ENCODE measurements around the gene PDE9A.

DNA sequence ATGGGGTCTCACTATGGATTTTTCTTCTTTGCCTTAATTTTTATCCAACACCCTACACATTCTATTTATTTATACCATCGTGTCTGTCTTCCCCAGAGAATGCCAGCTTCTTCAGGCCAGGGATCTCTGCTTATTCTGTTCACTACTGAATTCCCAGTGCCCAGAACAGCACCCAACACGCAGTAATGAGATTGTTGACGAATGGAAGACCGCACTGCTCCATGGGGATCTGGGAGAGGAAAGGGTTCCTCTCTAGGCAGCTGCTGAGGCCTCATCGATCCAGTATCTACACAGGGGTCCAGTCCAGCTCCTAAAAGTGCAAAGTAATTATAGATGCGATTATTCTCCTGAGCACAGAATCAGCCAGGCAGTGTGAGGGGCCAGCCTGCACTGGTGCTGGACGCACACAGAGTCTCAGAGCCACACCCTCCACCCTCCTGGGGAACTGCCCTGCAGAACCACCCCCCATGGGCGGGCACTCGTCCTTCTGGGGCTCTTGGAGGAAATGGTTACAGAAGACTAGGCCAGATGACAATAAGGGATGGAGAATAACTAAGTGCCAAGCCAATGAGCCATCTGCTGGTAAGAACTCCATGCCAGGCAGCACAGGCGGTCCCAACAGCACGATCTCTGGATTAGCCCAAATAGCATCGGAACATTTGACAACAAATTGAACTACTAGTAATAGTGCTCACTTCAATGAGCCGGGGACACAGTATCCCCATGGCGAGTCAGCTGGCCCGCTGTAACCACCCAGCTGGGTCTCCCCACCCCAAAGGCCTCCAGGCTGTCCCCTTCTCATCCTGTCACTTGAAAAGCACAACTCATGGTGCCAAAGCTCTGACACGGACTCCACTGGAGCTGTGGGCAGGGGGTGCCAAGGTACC, 1.7 kb upstream of the PDE9A start:
- TF ChIP-seq, protein P1, sequence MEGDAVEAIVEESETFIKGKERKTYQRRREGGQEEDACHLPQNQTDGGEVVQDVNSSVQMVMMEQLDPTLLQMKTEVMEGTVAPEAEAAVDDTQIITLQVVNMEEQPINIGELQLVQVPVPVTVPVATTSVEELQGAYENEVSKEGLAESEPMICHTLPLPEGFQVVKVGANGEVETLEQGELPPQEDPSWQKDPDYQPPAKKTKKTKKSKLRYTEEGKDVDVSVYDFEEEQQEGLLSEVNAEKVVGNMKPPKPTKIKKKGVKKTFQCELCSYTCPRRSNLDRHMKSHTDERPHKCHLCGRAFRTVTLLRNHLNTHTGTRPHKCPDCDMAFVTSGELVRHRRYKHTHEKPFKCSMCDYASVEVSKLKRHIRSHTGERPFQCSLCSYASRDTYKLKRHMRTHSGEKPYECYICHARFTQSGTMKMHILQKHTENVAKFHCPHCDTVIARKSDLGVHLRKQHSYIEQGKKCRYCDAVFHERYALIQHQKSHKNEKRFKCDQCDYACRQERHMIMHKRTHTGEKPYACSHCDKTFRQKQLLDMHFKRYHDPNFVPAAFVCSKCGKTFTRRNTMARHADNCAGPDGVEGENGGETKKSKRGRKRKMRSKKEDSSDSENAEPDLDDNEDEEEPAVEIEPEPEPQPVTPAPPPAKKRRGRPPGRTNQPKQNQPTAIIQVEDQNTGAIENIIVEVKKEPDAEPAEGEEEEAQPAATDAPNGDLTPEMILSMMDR (IDR thresholded peaks at IDR 0.05), result no peak
- TF ChIP-seq POLR2A (IDR thresholded peaks at IDR 0.05), result no peak

Data from testis (tissue), 2 donors.